K562 (cell line): ENCODE data around the gene ADAT1. TPM values are rescaled to one million over a fixed set of nuclear protein-coding genes. Genes with fewer than 3 reads are reported as not detected.

Experiments used
- C11orf30 ChIP-seq: fragments of 450-650 bp; IDR thresholded peaks from 2 replicates; pipeline ENCODE4 v1.6.1; 2016; ENCODE audit warnings: low read depth, mild to moderate bottlenecking
- EWSR1 ChIP-seq: fragments of 450-650 bp; IDR thresholded peaks from 2 replicates; pipeline ENCODE4 v1.6.1; 2018; ENCODE audit warnings: borderline replicate concordance, mild to moderate bottlenecking, low read depth, moderate library complexity; ENCODE audit not compliant: partially characterized antibody
- FOXK1 ChIP-seq: sonication (generic); formaldehyde crosslinking; IDR thresholded peaks from 2 replicates; pipeline ENCODE4 v1.8.0; 2022; ENCODE audit warnings: missing genetic modification reagents, mild to moderate bottlenecking, borderline replicate concordance
- MBD2 ChIP-seq: sonication (generic); IDR thresholded peaks from 2 replicates; pipeline ENCODE4 v1.6.1; 2016; ENCODE audit warnings: low read depth, borderline replicate concordance
- NFIC ChIP-seq: fragments of 450-650 bp; IDR thresholded peaks from 2 replicates; pipeline ENCODE4 v1.6.1; 2017; ENCODE audit warnings: mild to moderate bottlenecking, inconsistent platforms
- NR1H2 ChIP-seq: sonication (generic); formaldehyde crosslinking; IDR thresholded peaks from 2 replicates; pipeline ENCODE4 v1.4.0; 2020; ENCODE audit warnings: mild to moderate bottlenecking, missing genetic modification reagents
- PHF20 ChIP-seq: fragments of 450-650 bp; IDR thresholded peaks from 2 replicates; pipeline ENCODE4 v1.6.1; 2018; ENCODE audit not compliant: partially characterized antibody
- SUPT5H ChIP-seq: fragments of 450-650 bp; IDR thresholded peaks from 2 replicates; pipeline ENCODE4 v1.6.1; 2016
- ZKSCAN1 ChIP-seq: fragments of 150-350 bp; IDR thresholded peaks from 2 replicates; pipeline ENCODE4 v1.6.1; 2016; ENCODE audit warnings: low read depth, low read length
- ZKSCAN8 ChIP-seq: fragments of 200-800 bp; sonication (Bioruptor generic); IDR thresholded peaks from 2 replicates; pipeline ENCODE4 v1.6.1; 2016; ENCODE audit warnings: missing genetic modification characterization, missing compliant biosample characterization
- ZNF184 ChIP-seq: sonication (generic); formaldehyde crosslinking; IDR thresholded peaks from 2 replicates; pipeline ENCODE4 v1.5.0; 2020; ENCODE audit warnings: missing genetic modification reagents
- ZNF431 ChIP-seq: sonication (generic); formaldehyde crosslinking; IDR thresholded peaks from 2 replicates; pipeline ENCODE4 v1.8.0; 2022; ENCODE audit warnings: mild to moderate bottlenecking, missing genetic modification reagents
- ZNF639 ChIP-seq, 2 experiments: fragments of 200-800 bp in 1 of 2; sonication (Bioruptor generic) in 1 of 2; sonication (generic) in 1 of 2; formaldehyde crosslinking in 1 of 2; IDR thresholded peaks in 1 of 2; conservative IDR thresholded peaks in 1 of 2; 2 replicates each; pipeline versions ENCODE4 v1.5.0 to v1.6.1; 2016 to 2020; ENCODE audit warnings: missing compliant biosample characterization in 1 of 2, missing genetic modification characterization in 1 of 2, missing genetic modification reagents in 1 of 2
- polyA plus RNA-seq, 8 experiments: library from polyadenylated mRNA; depleted of rRNA in 4 of 8; stranded (reverse) in 5 of 8; unstranded in 3 of 8; fragments of >200 nt; fragmentation: Nextera tagmentation in 2 of 8; fragmentation: Illumina TruSeq in 1 of 8; extraction: Ambion mirVana in 2 of 8; extraction: Trizol in 1 of 8; gene quantifications; 2 replicates each; pipeline versions ENCODE4 v1.2.1 to v1.2.3, GENCODE V29; 2011 to 2014; ENCODE audit warnings: inconsistent platforms in 1 of 8, missing spikeins in 1 of 8
- total RNA-seq, 7 experiments: library from RNA; depleted of rRNA in 6 of 7; stranded (reverse); fragments of >200 nt in 6 of 7; fragmentation: Illumina TruSeq in 2 of 7; extraction: Trizol in 2 of 7; gene quantifications; 2 replicates each; pipeline versions ENCODE4 v1.2.1 to v1.2.3, GENCODE V29; 2011 to 2021; ENCODE audit warnings: low replicate concordance in 1 of 7
- TF ChIP-seq, protein P1 (sequence below): fragments of 450-650 bp; IDR thresholded peaks from 2 replicates; pipeline ENCODE4 v1.6.1; 2014; ENCODE audit warnings: low read depth, mild to moderate bottlenecking, moderate library complexity, borderline replicate concordance
- TF ChIP-seq, protein P2 (sequence below), 3 experiments: fragments of 200-800 bp in 1 of 3; fragments of 250-450 bp in 1 of 3; fragments of 450-650 bp in 1 of 3; sonication (Bioruptor Pico) in 1 of 3; sonication (Bioruptor generic) in 1 of 3; formaldehyde crosslinking in 1 of 3; IDR thresholded peaks; 2 replicates each; pipeline versions ENCODE4 v1.6.1 to v1.8.0; 2016 to 2022; ENCODE audit warnings: mild to moderate bottlenecking in 2 of 3, missing genetic modification characterization in 2 of 3, missing compliant biosample characterization in 1 of 3, moderate library complexity in 1 of 3
- TF ChIP-seq, protein P3 (sequence below): sonication (generic); formaldehyde crosslinking; IDR thresholded peaks from 2 replicates; pipeline ENCODE4 v1.8.0; 2022; ENCODE audit warnings: mild to moderate bottlenecking, missing genetic modification reagents

The ADAT1 gene
- total and polyA plus RNA-seq, 9 of the 15 experiments (the other 6 are each of a cell fraction or from before 2014, with no cell fraction given), result 16.0 to 36.7 (median 28.2) TPM

GRCh38 chr16:75647492-75648264 is 24.6 kb upstream of the ADAT1 start, which contains the start of the genes KARS1 and TERF2IP (continued):
- TF ChIP-seq MBD2 (0 out of 2 replicates have a peak, but pooled peaks have one; percentile 47), NR1H2 (CRISPR knock-in tag) (0 out of 2 replicates have a peak, but pooled peaks have one; percentile 47), ZKSCAN8 (CRISPR knock-in tag) (no peak), SUPT5H (peak; percentile 94), PHF20 (peak; percentile 92), FOXK1 (no peak; the same call in 1 of the 2 replicates), ZNF431 (CRISPR knock-in tag) (peak; percentile 35; the same call in 1 of the 2 replicates), ZKSCAN1 (peak; percentile 7; the same call in 1 of the 2 replicates), NFIC (peak; percentile 30), ZNF639 (CRISPR knock-in tag; conservative IDR thresholded peaks at IDR 0.05 in 1 of 2, IDR thresholded peaks at IDR 0.05 in 1 of 2) (peak in 1 of 2 experiments; percentile 64; a peak in 2 of 4 replicates), C11orf30 (peak; percentile 91), ZNF184 (CRISPR knock-in tag) (no peak), EWSR1 (no peak)
- TF ChIP-seq, protein P1, sequence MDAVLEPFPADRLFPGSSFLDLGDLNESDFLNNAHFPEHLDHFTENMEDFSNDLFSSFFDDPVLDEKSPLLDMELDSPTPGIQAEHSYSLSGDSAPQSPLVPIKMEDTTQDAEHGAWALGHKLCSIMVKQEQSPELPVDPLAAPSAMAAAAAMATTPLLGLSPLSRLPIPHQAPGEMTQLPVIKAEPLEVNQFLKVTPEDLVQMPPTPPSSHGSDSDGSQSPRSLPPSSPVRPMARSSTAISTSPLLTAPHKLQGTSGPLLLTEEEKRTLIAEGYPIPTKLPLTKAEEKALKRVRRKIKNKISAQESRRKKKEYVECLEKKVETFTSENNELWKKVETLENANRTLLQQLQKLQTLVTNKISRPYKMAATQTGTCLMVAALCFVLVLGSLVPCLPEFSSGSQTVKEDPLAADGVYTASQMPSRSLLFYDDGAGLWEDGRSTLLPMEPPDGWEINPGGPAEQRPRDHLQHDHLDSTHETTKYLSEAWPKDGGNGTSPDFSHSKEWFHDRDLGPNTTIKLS, result 0 out of 2 replicates have a peak, but pooled peaks have one; percentile 68
- TF ChIP-seq, protein P2, sequence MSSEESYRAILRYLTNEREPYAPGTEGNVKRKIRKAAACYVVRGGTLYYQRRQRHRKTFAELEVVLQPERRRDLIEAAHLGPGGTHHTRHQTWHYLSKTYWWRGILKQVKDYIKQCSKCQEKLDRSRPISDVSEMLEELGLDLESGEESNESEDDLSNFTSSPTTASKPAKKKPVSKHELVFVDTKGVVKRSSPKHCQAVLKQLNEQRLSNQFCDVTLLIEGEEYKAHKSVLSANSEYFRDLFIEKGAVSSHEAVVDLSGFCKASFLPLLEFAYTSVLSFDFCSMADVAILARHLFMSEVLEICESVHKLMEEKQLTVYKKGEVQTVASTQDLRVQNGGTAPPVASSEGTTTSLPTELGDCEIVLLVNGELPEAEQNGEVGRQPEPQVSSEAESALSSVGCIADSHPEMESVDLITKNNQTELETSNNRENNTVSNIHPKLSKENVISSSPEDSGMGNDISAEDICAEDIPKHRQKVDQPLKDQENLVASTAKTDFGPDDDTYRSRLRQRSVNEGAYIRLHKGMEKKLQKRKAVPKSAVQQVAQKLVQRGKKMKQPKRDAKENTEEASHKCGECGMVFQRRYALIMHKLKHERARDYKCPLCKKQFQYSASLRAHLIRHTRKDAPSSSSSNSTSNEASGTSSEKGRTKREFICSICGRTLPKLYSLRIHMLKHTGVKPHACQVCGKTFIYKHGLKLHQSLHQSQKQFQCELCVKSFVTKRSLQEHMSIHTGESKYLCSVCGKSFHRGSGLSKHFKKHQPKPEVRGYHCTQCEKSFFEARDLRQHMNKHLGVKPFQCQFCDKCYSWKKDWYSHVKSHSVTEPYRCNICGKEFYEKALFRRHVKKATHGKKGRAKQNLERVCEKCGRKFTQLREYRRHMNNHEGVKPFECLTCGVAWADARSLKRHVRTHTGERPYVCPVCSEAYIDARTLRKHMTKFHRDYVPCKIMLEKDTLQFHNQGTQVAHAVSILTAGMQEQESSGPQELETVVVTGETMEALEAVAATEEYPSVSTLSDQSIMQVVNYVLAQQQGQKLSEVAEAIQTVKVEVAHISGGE (CRISPR knock-in tag; IDR thresholded peaks at IDR 0.05), result peak in 1 of 3 experiments; percentile 84; a peak in 3 of 6 replicates
- TF ChIP-seq, protein P3, sequence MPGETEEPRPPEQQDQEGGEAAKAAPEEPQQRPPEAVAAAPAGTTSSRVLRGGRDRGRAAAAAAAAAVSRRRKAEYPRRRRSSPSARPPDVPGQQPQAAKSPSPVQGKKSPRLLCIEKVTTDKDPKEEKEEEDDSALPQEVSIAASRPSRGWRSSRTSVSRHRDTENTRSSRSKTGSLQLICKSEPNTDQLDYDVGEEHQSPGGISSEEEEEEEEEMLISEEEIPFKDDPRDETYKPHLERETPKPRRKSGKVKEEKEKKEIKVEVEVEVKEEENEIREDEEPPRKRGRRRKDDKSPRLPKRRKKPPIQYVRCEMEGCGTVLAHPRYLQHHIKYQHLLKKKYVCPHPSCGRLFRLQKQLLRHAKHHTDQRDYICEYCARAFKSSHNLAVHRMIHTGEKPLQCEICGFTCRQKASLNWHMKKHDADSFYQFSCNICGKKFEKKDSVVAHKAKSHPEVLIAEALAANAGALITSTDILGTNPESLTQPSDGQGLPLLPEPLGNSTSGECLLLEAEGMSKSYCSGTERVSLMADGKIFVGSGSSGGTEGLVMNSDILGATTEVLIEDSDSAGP (CRISPR knock-in tag), result 0 out of 2 replicates have a peak, but pooled peaks have one; percentile 30
